GM10248 (cell line): ENCODE data around the gene CAMTA1.

Source experiments
- CTCF ChIA-PET: fragments of 300-600 bp; sonication (Branson Sonifier 250); formaldehyde crosslinking; extraction: SDS; loops from one replicate; lab custom pipeline; 2021; ENCODE audit warnings: antibody characterized with exemption; lab: Yijun Ruan, JAX
- POLR2A ChIA-PET: fragments of 350-650 bp; sonication (Branson Sonifier 250); formaldehyde crosslinking; extraction: SDS; loops from one replicate; lab custom pipeline; 2020; ENCODE audit warnings: antibody characterized with exemption; lab: Yijun Ruan, JAX
- DNase-seq: peaks from one replicate; pipeline ENCODE4 v3.0.0; 2012; ENCODE audit errors: extremely low spot score
- TF ChIP-seq, protein P1 (sequence below): IDR thresholded peaks from 2 replicates; pipeline ENCODE4 v1.5.1; 2012; ENCODE audit warnings: mild to moderate bottlenecking, low read depth; ENCODE audit errors: extremely low read depth, missing control alignments, control extremely low read depth

Gene CAMTA1

DNA sequence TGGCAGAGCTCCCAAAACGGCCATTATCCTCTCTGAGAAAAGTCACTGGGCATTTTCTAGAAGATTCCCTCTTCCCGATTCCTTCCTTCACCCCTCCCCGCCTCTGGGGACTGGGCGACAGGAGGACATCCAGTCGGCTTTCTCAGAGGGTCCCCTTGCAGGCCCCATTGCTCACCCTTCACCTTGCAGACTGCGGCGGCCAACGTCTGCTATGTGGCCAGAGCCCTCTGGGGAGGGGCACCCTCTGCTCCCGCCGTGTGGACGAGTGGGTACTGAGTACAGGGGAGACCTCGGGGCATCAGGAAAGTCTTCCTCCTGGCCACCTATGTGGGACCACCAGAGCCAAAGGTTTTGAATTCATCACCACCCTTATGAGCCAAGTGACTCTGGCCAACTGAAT is 692.3 kb downstream of the CAMTA1 start:
- no peak for DNase-seq
- POLR2A ChIA-PET = no interaction called here
- TF ChIP-seq, protein P1, sequence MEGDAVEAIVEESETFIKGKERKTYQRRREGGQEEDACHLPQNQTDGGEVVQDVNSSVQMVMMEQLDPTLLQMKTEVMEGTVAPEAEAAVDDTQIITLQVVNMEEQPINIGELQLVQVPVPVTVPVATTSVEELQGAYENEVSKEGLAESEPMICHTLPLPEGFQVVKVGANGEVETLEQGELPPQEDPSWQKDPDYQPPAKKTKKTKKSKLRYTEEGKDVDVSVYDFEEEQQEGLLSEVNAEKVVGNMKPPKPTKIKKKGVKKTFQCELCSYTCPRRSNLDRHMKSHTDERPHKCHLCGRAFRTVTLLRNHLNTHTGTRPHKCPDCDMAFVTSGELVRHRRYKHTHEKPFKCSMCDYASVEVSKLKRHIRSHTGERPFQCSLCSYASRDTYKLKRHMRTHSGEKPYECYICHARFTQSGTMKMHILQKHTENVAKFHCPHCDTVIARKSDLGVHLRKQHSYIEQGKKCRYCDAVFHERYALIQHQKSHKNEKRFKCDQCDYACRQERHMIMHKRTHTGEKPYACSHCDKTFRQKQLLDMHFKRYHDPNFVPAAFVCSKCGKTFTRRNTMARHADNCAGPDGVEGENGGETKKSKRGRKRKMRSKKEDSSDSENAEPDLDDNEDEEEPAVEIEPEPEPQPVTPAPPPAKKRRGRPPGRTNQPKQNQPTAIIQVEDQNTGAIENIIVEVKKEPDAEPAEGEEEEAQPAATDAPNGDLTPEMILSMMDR = no peak
- CTCF ChIA-PET = interaction anchor here (1.2 kb wide), 1 partner anchor 12 kb away, joined by 3 read pairs; no protein-coding TSS in a partner anchor

DNA sequence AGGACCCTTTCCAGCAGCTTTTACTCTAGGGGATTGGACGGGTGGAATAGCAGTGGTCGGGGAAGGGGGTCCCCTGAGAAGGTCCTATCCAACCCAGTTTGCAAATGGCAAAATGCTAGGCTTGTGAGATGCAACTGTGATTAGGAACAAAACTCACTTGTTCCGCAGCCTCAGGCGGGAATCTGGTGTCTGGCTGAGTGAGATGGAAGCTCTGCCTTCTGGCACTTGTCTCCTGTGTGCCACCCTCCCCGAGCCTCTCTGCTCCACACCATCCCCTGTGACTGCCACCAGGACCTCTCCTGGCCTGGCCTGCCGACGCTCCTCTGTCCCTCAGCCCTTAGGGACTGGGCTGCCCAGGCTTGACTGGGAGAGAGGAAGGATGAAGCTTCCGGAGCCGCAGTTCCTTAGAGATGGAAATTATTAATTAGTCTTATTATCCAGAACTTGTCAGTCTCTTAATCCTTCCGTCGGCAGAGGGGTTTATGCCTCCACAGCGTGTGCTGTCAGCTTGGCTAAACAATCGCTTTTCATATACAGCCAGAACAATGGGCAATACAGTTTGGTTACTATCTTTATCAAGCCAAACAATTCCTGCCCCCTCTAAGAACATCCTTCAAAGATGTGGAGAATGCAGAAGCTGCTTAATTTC is 693.0 kb downstream of the CAMTA1 start:
- TF ChIP-seq, protein P1 = no peak
- ChIA-PET POLR2A (interaction anchor here (0.6 kb wide), 1 partner anchor 67 kb away, joined by 7 read pairs; no protein-coding TSS in a partner anchor), CTCF (interaction anchor here (1.2 kb wide), 1 partner anchor 12 kb away, joined by 3 read pairs; no protein-coding TSS in a partner anchor)
- DNase-seq = no peak

DNA sequence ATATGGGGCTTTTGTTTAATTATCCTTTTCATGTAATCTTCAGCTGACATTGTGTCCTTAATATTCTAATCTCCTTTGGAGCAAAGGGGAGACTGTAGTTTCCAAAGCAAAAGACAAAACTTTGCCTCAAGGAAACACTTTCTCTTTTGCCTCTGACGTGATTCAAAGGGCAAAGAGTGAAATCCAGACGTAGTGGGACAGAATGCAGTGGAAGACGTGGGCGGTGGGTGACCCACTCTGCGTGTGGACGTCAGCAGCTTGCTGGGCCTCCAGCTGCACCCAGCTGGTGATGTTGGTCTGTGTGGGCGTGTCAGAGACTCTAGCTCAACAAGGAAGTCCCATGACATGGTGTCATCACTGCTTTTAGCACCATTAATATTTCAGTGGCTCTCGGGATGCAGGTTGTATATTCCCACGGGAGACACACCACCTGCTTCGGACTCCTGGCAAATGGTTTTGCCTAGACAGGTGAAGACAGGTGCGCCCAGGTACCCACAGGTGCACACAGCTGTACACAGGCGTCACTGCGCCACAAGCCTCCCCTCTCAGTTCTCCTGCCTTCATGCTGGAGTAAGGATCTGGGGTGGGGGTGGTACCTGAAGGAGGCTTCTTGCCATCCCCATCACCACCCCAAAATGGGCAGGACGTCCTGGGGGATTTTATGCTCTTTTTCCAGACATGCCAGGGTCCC is 693.7 kb downstream of the CAMTA1 start:
- POLR2A ChIA-PET = interaction anchor here (0.6 kb wide), 1 partner anchor 68 kb away, joined by 7 read pairs; no protein-coding TSS in a partner anchor
- TF ChIP-seq, protein P1 = no peak
- peak; percentile 64 for DNase-seq
- CTCF ChIA-PET = no interaction called here

DNA sequence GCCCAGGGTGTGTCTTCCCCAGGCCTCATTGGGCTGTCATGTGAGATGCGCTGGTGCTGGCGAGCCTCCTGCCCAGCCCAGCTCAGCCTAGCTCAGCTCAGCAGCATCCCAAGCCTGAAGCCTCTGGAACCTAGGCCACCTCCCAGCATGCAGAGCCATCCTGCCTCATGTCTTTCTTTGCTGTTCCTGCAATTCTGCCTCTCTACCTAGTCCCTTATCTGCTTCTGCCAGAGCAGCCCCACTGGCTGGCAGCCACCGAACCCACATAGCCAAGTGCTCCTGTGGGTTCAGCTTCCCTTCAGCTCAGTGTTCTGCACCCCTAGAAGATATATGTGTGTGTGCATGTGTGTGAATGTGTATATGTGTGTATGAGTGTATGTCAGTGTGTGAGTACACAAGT is 694.3 kb downstream of the CAMTA1 start:
- POLR2A ChIA-PET = no interaction called here
- no peak for DNase-seq
- CTCF ChIA-PET = no interaction called here
- TF ChIP-seq, protein P1 = no peak

DNA sequence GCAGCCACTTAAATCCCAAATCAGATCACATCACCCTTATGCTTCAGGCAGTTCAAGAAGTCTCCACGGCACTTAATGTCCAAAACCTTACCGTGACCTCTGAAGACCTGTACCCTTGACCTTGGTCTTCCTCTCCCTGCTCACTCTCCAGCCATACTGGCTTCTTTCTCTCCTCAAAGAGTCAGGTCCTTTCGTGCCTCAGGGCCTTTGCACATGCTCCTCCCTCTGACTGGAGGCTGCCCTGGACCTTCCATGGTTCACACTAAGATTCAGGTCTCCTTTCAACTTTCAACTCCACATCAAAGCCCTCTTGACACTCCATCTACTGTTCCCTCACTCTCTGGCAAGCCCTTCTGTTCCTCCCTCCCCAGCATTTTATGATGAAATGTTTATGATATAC is 695.9 kb downstream of the CAMTA1 start:
- ChIA-PET CTCF (no interaction called here), POLR2A (no interaction called here)
- TF ChIP-seq, protein P1 = no peak
- no peak for DNase-seq

DNA sequence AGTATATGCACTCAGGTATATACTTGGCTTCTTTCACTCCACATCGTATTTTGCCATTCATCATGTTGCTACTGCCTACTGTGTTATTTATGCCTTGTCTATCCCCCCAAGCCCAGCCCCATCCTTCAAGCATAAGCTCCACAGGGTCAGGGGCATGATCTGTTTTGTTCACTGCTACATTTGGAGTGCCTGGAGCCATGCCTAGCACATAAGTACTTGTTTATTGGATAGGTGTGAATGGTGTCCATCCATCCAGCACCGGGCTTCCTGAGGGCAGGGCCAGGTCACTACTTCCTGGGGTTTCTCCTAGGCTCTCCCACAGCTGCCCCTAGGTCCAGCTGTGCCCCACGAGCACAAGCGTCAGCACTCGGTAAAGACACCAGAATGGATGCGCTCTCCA is 696.8 kb downstream of the CAMTA1 start:
- TF ChIP-seq, protein P1 = no peak
- DNase-seq = no peak
- ChIA-PET CTCF (no interaction called here), POLR2A (no interaction called here)
